Glomerular endothelial cell (primary cell): ENCODE results near the gene PTEN. TPM values are rescaled to one million over a fixed set of nuclear protein-coding genes. Genes with fewer than 3 reads are reported as not detected.
"Not testable (repeated sequence)": the region's sequence is repeated elsewhere in the genome, so short reads cannot be mapped to it uniquely, and the experiment has no call there.

ENCODE experiments used
- DNase-seq: peaks from one replicate; pipeline ENCODE4 v3.0.0-alpha.2; 2011; ENCODE audit warnings: low read depth, low spot score; ENCODE audit errors: extremely low read depth
- total RNA-seq: library from RNA; depleted of rRNA; stranded (reverse); fragments of >200 nt; gene quantifications from 2 replicates; pipeline ENCODE4 v1.2.3, GENCODE V29; 2015

PTEN gene
- total RNA-seq: 41.2 and 64.8 TPM in 2 replicates

- no peak for DNase-seq
Measured at GRCh38 chr10:87863053-87863943, at the start of gene PTEN, which contains the start of gene KLLN. TSS of gene PTEN (plus strand) at chr10:87863625. CDS start at chr10:87864470, 845 bp downstream. TSS of gene KLLN (minus strand) at chr10:87863533. CDS start at chr10:87862487, 1,046 bp downstream.

- DNase-seq: no peak
Measured at GRCh38 chr10:87816163-87816897, 47.1 kb upstream of the PTEN start.

- DNase-seq: no peak
Measured at GRCh38 chr10:87816898-87817608, 46.4 kb upstream of the PTEN start.

- DNase-seq: no peak
Measured at GRCh38 chr10:87817609-87818504, 45.6 kb upstream of the PTEN start, which contains the start of gene ATAD1. TSS of gene ATAD1 (minus strand) at chr10:87818226. CDS start at chr10:87814599, 3,627 bp downstream.

- no peak for DNase-seq
Measured at GRCh38 chr10:87818505-87819288, 44.7 kb upstream of the PTEN start.

GRCh38 chr10:87819289-87819585 is 44.2 kb upstream of the PTEN start:
- DNase-seq: no peak

- DNase-seq: no peak
Measured at GRCh38 chr10:87826653-87827052, 36.8 kb upstream of the PTEN start.

GRCh38 chr10:87827681-87828080 is 35.7 kb upstream of the PTEN start:
- DNase-seq: no peak

GRCh38 chr10:87829051-87829450 is 34.4 kb upstream of the PTEN start:
- DNase-seq: not testable (repeated sequence)

GRCh38 chr10:87829986-87830729 is 33.3 kb upstream of the PTEN start:
- no peak for DNase-seq

- no peak for DNase-seq
Measured at GRCh38 chr10:87836098-87836497, 27.3 kb upstream of the PTEN start.

- no peak for DNase-seq
Measured at GRCh38 chr10:87837445-87837844, 26.0 kb upstream of the PTEN start.

GRCh38 chr10:87838650-87839049 is 24.8 kb upstream of the PTEN start:
- DNase-seq: no peak

- DNase-seq: no peak
Measured at GRCh38 chr10:87841186-87841585, 22.2 kb upstream of the PTEN start.

- no peak for DNase-seq
Measured at GRCh38 chr10:87842220-87842641, 21.2 kb upstream of the PTEN start.

GRCh38 chr10:87842776-87843497 is 20.5 kb upstream of the PTEN start:
- DNase-seq: no peak

GRCh38 chr10:87843714-87844113 is 19.7 kb upstream of the PTEN start:
- no peak for DNase-seq
